ENCODE data around the gene KRTAP5-5. TPM values are rescaled to one million over a fixed set of nuclear protein-coding genes. Genes with fewer than 3 reads are reported as not detected.

Gene KRTAP5-5
- total RNA-seq, 4 donors from 2014 or later, result not detected

DNA sequence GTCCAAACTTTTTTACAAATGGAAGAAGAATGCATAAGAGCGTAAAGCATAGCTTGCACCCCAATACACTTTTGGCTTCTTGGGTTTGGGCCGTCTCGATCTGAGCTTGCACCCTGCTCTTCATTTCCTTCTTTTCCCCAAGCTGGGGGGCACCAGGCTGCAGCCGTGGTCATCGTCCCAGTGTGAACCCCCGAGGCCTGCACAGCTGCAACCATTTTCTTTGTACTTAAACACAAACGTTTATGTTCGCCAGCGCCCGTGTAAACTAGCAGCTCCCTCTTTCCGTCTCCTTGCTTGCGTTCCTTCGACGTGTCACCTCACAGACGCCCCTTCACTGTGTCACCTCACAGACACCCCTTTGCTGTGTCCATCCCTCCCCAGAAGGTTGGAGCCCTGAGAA lies 10.1 kb downstream of the KRTAP5-5 start:
- DNase-seq (ENCODE audit: low spot score) (no peak), ATAC-seq (ENCODE audit: low FRiP score) (no peak)

DNA sequence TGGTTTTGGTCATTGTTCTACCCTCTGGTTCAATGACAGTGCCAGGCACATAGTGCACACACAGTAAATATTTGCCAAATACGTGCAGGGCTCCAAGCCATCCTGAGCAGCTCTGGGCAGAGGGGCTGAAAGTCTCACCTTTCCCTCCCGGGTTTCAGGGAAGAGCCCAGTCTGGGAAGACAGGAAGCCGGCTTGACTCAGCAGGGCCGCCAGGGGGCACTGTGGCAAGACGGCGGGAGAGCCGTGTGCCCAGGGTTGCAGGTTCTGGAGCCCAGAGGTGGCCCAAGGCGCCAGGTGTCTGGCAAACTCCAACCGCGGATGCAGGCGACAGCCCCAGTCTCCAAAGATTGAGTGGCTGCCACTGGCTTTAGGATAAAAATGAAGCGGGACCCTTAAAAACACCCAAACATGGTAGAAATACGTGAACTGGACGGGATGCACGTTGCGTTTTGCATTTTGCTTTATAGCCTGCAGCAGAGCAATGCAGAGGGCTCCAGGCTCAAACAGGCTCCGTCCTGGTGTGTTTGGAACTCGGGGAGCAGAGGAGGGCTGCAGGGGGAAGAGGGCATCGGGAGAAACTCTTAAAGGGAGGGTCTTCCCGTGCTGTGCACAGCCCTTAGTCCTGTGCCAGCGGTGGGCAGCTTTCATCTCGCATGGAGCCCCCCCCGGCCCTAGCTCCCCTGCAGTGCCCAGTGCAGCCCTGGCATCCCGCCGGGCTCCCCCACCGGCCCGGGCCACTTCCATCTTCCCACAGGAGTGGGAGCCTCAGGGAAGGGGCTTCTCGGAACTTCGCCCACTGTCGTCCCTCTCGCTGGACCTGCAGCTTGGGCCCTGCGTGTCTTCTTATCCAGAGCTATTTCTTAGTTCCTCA lies 10.7 kb downstream of the KRTAP5-5 start:
- DNase-seq (ENCODE audit: low spot score), result no peak

More for the DNA sequence above, 10.1 kb downstream of the KRTAP5-5 start:
- TF ChIP-seq CTCF (IDR thresholded peaks at IDR 0.05), result no peak

GRCh38 chr11:1641096-1641495 lies 11.5 kb downstream of the KRTAP5-5 start:
- DNase-seq (ENCODE audit: low spot score) (no peak), ATAC-seq (ENCODE audit: low FRiP score) (no peak)
- no peak for TF ChIP-seq CTCF (IDR thresholded peaks at IDR 0.05)

More for the DNA sequence above, 10.7 kb downstream of the KRTAP5-5 start:
- ATAC-seq (ENCODE audit: low FRiP score), result no peak
- TF ChIP-seq CTCF (IDR thresholded peaks at IDR 0.05), result no peak

- no peak for TF ChIP-seq CTCF (IDR thresholded peaks at IDR 0.05)
- ATAC-seq (ENCODE audit: low FRiP score), result no peak
- no peak for DNase-seq (ENCODE audit: low spot score)
Measured at GRCh38 chr11:1642288-1643145, 12.9 kb downstream of the KRTAP5-5 start.

GRCh38 chr11:1643146-1643690 lies 13.6 kb downstream of the KRTAP5-5 start:
- TF ChIP-seq CTCF (IDR thresholded peaks at IDR 0.05), result no peak
- ATAC-seq (ENCODE audit: low FRiP score), result no peak
- no peak for DNase-seq (ENCODE audit: low spot score)

GRCh38 chr11:1644601-1645356 lies 15.2 kb downstream of the KRTAP5-5 start:
- no peak for TF ChIP-seq CTCF (IDR thresholded peaks at IDR 0.05)
- ATAC-seq (ENCODE audit: low FRiP score), result no peak
- DNase-seq (ENCODE audit: low spot score), result no peak
